Measurements from ENCODE around the gene MED12L. TPM values are rescaled to one million over a fixed set of nuclear protein-coding genes. Genes with fewer than 3 reads are reported as not detected.
"Not testable (repeated sequence)": the region's sequence is repeated elsewhere in the genome, so short reads cannot be mapped to it uniquely, and the experiment has no call there.

Gene MED12L
- total RNA-seq, 1 donor from 2014 or later = 0.97 TPM

DNA sequence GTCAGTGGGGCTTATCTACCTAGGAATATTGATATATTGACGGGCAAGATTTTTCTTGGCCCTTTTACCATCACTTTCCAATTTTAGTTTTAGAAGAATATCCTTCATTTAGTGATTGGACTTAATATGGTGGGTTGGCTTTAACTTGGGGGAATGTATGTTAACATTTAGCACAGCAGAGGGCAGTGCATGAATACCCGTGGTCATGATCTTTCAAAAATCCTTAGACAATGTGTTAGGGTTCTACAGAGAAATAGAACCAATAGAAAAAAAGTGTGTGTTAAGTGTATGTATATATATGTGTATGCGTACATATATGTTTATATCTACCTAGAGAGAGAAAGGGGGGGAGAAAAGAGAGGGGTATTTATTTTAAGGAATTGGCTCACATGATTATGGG is 80.7 kb downstream of the MED12L start:
- peaks cover 3% of the 10 kb centered on the region for H3K36me3 Mint-ChIP-seq (ENCODE audit: low read depth)

DNA sequence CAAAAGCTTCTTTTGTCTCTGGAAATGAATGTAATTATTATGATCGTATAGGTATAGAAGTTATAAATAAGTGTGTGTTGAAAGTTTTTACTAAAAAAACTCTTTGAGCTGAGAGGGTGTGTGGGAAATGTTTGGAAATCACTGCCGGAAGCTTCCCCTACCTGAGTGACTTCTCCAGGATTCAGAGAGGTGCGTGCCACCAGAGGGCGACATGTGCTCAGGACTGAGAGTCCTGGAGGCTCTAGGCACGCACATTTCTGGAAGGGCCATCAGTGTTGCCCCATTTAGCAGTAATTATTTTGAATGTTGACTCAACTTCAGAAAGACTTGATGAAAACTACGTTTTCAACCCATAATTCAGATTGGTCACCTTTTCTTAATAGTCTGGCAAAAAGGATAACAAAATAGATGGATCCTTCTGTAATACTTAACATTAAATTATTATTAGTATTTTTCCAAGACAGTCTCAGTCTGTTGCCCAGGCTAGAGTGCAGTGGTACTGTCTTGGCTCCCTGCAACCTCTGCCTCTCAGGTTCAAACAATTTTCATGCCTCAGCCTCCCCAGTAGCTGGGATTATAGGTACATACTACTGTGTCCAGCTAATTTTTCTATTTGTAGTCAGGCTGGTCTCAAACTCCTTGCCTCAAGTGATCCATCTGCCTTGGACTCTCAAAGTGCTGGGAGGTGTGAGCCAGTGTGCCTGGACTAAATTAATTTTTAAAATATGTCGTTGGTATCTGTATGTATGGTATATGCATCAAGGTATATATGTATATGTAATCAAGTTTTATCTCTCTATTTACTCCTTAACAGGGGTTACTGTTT is 83.0 kb downstream of the MED12L start:
- Mint-ChIP-seq H3K27ac (ENCODE audit: unreplicated experiment) (no peak overlapping the region), H3K4me3 (ENCODE audit: unreplicated experiment) (no peak overlapping the region), H3K4me1 (ENCODE audit: low read depth) (peaks cover 15% of the 10 kb centered on the region), H3K27me3 (ENCODE audit: low read depth) (no peaks in the 10 kb centered on the region), H3K36me3 (ENCODE audit: low read depth) (no peaks in the 10 kb centered on the region), H3K9me3 (ENCODE audit: low read depth) (no peaks in the 10 kb centered on the region)
- DNase-seq (ENCODE audit: low spot score) = no peak
- TF ChIP-seq, protein P1, sequence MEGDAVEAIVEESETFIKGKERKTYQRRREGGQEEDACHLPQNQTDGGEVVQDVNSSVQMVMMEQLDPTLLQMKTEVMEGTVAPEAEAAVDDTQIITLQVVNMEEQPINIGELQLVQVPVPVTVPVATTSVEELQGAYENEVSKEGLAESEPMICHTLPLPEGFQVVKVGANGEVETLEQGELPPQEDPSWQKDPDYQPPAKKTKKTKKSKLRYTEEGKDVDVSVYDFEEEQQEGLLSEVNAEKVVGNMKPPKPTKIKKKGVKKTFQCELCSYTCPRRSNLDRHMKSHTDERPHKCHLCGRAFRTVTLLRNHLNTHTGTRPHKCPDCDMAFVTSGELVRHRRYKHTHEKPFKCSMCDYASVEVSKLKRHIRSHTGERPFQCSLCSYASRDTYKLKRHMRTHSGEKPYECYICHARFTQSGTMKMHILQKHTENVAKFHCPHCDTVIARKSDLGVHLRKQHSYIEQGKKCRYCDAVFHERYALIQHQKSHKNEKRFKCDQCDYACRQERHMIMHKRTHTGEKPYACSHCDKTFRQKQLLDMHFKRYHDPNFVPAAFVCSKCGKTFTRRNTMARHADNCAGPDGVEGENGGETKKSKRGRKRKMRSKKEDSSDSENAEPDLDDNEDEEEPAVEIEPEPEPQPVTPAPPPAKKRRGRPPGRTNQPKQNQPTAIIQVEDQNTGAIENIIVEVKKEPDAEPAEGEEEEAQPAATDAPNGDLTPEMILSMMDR (IDR thresholded peaks at IDR 0.05) = peak; percentile 97

More for the DNA sequence above, 80.7 kb downstream of the MED12L start:
- Mint-ChIP-seq H3K9me3 (ENCODE audit: low read depth) (no peaks in the 10 kb centered on the region), H3K27me3 (ENCODE audit: low read depth) (no peaks in the 10 kb centered on the region), H3K4me3 (ENCODE audit: unreplicated experiment) (no peak overlapping the region), H3K4me1 (ENCODE audit: low read depth) (peaks cover 12% of the 10 kb centered on the region), H3K27ac (ENCODE audit: unreplicated experiment) (no peak overlapping the region)
- TF ChIP-seq, protein P1 (IDR thresholded peaks at IDR 0.05) = peak; percentile 55
- DNase-seq (ENCODE audit: low spot score) = no peak

DNA sequence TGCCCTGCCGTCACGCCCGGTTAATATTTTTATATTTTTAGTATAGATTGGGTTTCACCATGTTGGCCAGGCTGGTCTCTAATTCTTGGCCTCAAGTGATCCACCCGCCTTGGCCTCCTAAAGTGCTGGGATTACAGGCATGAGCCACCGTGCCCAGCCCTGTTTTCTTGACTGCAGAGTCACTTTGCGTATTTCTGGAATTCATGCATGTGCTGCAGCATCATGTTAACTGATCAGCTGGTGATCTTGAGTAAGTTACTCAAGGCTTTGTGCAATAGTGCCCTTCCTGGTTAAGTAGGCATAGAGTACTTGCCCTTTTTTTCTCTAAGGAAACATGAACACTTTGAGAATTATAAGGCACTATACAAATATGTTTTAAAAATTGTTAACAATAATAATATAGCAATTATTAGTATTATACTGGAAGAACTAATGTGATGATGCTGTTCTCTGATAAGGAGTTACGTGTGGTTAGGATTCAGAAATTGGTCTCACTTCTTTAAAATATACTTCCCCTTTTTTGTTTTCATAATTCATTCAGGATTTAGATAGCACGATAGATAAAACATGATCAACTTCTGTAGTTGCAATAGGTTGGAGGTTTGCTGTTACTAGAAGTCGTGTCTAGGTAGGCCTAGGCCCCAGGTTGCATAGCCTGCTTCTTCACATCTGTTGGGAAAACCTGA is 83.9 kb downstream of the MED12L start:
- TF ChIP-seq, protein P1 (IDR thresholded peaks at IDR 0.05) = no peak
- H3K9me3 Mint-ChIP-seq (ENCODE audit: low read depth) = no peaks in the 10 kb centered on the region
- peaks cover 15% of the 10 kb centered on the region for H3K4me1 Mint-ChIP-seq (ENCODE audit: low read depth)
- H3K27ac Mint-ChIP-seq (ENCODE audit: unreplicated experiment) = no peak overlapping the region
- no peaks in the 10 kb centered on the region for H3K27me3 Mint-ChIP-seq (ENCODE audit: low read depth)
- no peaks in the 10 kb centered on the region for H3K36me3 Mint-ChIP-seq (ENCODE audit: low read depth)
- no peak overlapping the region for H3K4me3 Mint-ChIP-seq (ENCODE audit: unreplicated experiment)
- no peak for DNase-seq (ENCODE audit: low spot score)

DNA sequence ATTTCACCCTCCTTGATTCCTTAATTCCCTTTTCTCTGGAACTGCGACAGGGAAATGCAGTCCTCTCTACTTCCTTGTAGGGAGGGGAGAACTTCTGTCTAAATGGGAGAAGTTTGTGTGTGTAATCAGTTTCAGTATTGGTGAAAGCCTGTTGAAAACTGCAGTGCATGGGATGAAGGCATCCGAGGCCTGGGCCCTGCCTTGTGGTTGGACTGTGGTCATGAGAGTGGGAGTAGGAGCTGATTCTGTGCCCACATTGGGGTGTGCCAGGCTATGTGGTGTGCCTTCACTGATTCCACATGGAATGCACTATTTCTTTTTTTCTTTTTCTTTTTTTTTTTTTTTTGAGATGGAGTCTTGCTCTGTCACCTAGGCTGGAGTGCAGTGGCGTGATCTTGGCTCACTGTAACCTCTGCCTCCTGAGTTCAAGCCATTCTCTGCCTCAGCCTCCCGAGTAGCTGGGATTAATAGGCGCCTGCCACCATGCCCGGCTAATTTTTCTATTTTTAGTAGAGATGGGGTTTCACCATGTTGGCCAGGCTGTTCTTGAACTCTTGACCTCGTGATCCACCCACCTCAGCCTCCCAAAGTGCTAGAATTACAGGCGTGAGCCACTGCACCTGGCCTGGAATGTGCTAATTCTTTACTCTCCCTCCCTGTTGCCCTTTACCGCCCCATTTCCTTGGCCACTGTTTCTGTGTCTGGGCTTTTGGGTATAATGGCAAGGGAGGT is 84.7 kb downstream of the MED12L start:
- H3K27ac Mint-ChIP-seq (ENCODE audit: unreplicated experiment); H3K27me3 Mint-ChIP-seq (ENCODE audit: low read depth); H3K9me3 Mint-ChIP-seq (ENCODE audit: low read depth); DNase-seq (ENCODE audit: low spot score); H3K36me3 Mint-ChIP-seq (ENCODE audit: low read depth); H3K4me3 Mint-ChIP-seq (ENCODE audit: unreplicated experiment): not testable (repeated sequence)
- H3K4me1 Mint-ChIP-seq (ENCODE audit: low read depth) = peaks cover 15% of the 10 kb centered on the region

DNA sequence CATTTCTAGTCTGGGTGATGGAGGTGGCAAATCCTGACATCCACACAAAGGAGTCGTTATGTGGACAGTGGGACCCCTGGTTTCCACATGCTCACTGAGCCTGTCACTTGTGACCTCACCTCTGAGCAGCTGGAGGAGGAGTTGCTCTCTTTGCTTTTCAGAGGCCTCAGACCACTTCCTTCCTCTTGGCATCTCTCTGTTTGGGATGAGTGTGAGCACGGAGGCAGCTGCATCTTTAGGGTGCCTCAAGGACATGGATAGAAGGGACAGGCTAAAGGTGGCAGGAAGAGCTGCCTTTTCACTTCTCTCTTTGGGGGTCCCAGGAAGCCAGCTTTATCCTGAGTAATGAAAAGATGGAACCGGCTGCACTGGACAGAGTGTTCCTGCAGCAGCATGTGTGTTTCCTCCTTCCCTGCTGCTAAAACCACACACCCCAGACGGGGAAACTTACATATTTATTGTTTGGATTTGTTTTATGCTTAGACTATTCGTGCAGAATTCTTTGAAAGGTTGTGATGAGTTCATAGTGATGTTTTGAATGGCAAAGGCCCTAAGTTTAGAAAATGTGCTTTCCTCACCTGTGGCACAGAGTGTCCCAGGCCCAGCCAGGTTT is 85.8 kb downstream of the MED12L start:
- Mint-ChIP-seq H3K4me3 (ENCODE audit: unreplicated experiment) (no peak overlapping the region), H3K36me3 (ENCODE audit: low read depth) (no peaks in the 10 kb centered on the region), H3K4me1 (ENCODE audit: low read depth) (peaks cover 15% of the 10 kb centered on the region), H3K9me3 (ENCODE audit: low read depth) (no peaks in the 10 kb centered on the region), H3K27ac (ENCODE audit: unreplicated experiment) (no peak overlapping the region), H3K27me3 (ENCODE audit: low read depth) (no peaks in the 10 kb centered on the region)
- DNase-seq (ENCODE audit: low spot score) = no peak
- TF ChIP-seq, protein P1 (IDR thresholded peaks at IDR 0.05) = no peak

All from chondrocyte (in vitro differentiated cells).